GM12878 (cell line): ENCODE data around the gene SYNDIG1.

Source experiments
- CBFB ChIP-seq: IDR thresholded peaks from 2 replicates; pipeline ENCODE4 v1.6.1; 2016; ENCODE audit warnings: antibody characterized with exemption, low read depth
- FOS ChIP-seq: IDR thresholded peaks from 3 replicates; pipeline ENCODE4 v1.6.1; 2011; ENCODE audit warnings: borderline replicate concordance; ENCODE audit not compliant: insufficient read length; ENCODE audit errors: extremely low read depth
- MAX ChIP-seq: IDR thresholded peaks from 2 replicates; pipeline ENCODE4 v1.6.1; 2012; ENCODE audit warnings: low read depth, low read length, improper control_type of control experiment
- YY1 ChIP-seq: IDR thresholded peaks from 2 replicates; pipeline ENCODE4 v1.6.1; 2011; ENCODE audit warnings: low read depth, mild to moderate bottlenecking, low read length
- TF ChIP-seq, protein P1 (sequence below), 3 experiments: IDR thresholded peaks in 2 of 3; conservative IDR thresholded peaks in 1 of 3; 2 replicates each; pipeline ENCODE4 v1.5.1; 2011; ENCODE audit warnings: low read depth in 3 of 3, low read length in 3 of 3, mild to moderate bottlenecking in 3 of 3, control low read depth in 2 of 3, moderate library complexity in 2 of 3, inconsistent platforms in 1 of 3, mixed read lengths in 1 of 3; ENCODE audit not compliant: control insufficient read depth in 2 of 3, insufficient read depth in 1 of 3; ENCODE audit errors: extremely low read depth in 1 of 3

DNA sequence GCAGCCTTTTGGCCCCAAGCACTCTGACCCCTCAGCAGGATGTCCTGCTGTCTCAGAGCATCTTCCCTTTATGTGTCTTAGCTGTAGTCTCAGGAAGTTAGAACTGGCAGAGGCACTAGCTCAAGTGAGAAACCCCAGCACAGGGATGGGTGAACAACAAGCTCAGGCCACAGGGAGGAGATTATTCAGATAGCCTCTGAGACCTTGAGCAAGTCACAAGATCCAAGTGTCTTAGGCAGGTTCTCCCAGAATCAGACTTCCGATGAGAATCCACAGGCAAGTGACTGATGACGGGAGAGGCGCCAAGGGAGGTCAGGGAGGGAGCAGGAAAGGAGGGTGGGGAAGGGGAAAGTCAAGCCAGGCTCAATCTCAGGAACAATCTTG lies 13.0 kb upstream of the SYNDIG1 start:
- no peak for TF ChIP-seq CBFB
- TF ChIP-seq, protein P1, sequence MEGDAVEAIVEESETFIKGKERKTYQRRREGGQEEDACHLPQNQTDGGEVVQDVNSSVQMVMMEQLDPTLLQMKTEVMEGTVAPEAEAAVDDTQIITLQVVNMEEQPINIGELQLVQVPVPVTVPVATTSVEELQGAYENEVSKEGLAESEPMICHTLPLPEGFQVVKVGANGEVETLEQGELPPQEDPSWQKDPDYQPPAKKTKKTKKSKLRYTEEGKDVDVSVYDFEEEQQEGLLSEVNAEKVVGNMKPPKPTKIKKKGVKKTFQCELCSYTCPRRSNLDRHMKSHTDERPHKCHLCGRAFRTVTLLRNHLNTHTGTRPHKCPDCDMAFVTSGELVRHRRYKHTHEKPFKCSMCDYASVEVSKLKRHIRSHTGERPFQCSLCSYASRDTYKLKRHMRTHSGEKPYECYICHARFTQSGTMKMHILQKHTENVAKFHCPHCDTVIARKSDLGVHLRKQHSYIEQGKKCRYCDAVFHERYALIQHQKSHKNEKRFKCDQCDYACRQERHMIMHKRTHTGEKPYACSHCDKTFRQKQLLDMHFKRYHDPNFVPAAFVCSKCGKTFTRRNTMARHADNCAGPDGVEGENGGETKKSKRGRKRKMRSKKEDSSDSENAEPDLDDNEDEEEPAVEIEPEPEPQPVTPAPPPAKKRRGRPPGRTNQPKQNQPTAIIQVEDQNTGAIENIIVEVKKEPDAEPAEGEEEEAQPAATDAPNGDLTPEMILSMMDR (IDR thresholded peaks at IDR 0.05 in 2 of 3, conservative IDR thresholded peaks at IDR 0.05 in 1 of 3; ENCODE audit: control insufficient read depth in 2 of 3, extremely low read depth in 1 of 3, insufficient read depth in 1 of 3, low read depth in 3 of 3, low read length in 3 of 3): no peak
- TF ChIP-seq YY1: no peak
- TF ChIP-seq MAX: no peak
- no peak for TF ChIP-seq FOS
